Endothelial cell of umbilical vein (primary cell): ENCODE results near the gene RIMS4.
"Not testable (repeated sequence)": the region's sequence is repeated elsewhere in the genome, so short reads cannot be mapped to it uniquely, and the experiment has no call there.

Experiments used
- CTCF ChIP-seq, 2 donors: IDR thresholded peaks; 1 replicate in 1 of 2; 2 replicates in 1 of 2; pipeline ENCODE4 v1.5.1; 2011; ENCODE audit warnings: low read length in 2 of 2, mild to moderate bottlenecking in 2 of 2, moderate library complexity in 2 of 2, control low read depth in 1 of 2, inconsistent platforms in 1 of 2, low read depth in 1 of 2; ENCODE audit not compliant: insufficient read depth in 1 of 2; ENCODE audit errors: extremely low read depth in 1 of 2
- EZH2 ChIP-seq: IDR thresholded peaks from 2 replicates; pipeline ENCODE4 v1.6.1; 2012; ENCODE audit warnings: borderline replicate concordance, low read depth, mild to moderate bottlenecking, moderate library complexity, low read length, inconsistent platforms; ENCODE audit not compliant: severe bottlenecking
- FOS ChIP-seq: IDR thresholded peaks from 2 replicates; pipeline ENCODE4 v1.6.1; 2011; ENCODE audit warnings: mild to moderate bottlenecking, low read length, moderate library complexity, borderline replicate concordance; ENCODE audit not compliant: insufficient read depth
- JUN ChIP-seq: IDR thresholded peaks from 2 replicates; pipeline ENCODE4 v1.6.1; 2011; ENCODE audit warnings: borderline replicate concordance, low read depth; ENCODE audit not compliant: insufficient read length, insufficient read depth
- POLR2A ChIP-seq: IDR thresholded peaks from 2 replicates; pipeline ENCODE4 v1.6.1; 2012; ENCODE audit warnings: low read depth, mild to moderate bottlenecking, control low read depth, low read length
- POLR2AphosphoS5 ChIP-seq: IDR thresholded peaks from 2 replicates; pipeline ENCODE4 v1.6.1; 2012; ENCODE audit warnings: low read depth, mild to moderate bottlenecking, control low read depth, low read length, moderate library complexity; ENCODE audit not compliant: insufficient read depth

- TF ChIP-seq CTCF (IDR thresholded peaks at IDR 0.05; ENCODE audit: extremely low read depth in 1 of 2, insufficient read depth in 1 of 2, low read depth in 1 of 2, low read length in 2 of 2); POLR2AphosphoS5; FOS; POLR2A; JUN; EZH2: not testable (repeated sequence)
Observed at GRCh38 chr20:44821576-44821975, 11.2 kb upstream of the RIMS4 start.
